HG03159 (cell line): ENCODE data around the gene CPN2.

Experiments
- ATAC-seq: cut with Tn5 transposase; IDR thresholded peaks from one replicate; pipeline ENCODE4 v1.9.1; 2021; ENCODE audit warnings: mild to moderate bottlenecking, moderate library complexity; ENCODE audit not compliant: unreplicated experiment

The CPN2 gene

DNA sequence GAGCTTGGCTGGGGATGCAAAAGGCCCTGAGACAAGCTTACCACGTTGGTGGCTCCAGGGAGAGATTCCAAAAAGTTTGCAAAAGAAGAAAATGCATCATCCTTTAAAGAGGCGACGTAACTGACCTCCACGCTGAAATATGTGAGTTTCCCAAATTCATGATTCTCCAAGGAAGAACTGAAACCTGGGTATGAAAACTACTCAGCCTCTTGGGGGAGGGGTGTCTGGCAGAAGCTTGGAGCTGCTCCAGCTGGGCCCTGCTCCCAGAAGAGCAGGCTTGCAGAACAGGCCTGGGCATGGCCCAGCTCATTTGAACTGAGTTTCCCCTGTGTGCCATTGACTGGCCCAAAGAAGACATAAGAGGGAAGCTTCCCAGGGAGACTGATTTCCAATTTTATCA lies 20.5 kb downstream of the CPN2 start:
- no peak for ATAC-seq

DNA sequence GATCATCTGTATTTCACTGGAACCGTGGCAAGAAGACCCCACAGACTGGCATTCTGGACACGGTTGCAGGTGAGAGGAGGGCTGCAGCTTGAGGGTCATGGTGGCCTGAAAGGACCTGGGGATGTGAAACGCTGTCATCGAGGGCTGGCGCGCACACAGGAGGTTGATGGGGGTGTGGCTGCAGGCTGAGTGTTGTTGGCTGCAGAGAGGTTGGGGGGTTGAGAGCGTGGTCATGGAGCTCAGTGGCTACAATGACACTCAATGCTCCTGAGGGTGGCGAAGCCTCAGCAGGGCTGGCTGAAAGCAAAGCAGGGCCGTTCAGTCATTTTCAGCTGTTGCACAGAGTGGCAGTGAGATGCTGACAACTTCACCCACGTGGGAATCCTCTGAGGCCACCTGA lies 21.0 kb downstream of the CPN2 start:
- no peak for ATAC-seq

DNA sequence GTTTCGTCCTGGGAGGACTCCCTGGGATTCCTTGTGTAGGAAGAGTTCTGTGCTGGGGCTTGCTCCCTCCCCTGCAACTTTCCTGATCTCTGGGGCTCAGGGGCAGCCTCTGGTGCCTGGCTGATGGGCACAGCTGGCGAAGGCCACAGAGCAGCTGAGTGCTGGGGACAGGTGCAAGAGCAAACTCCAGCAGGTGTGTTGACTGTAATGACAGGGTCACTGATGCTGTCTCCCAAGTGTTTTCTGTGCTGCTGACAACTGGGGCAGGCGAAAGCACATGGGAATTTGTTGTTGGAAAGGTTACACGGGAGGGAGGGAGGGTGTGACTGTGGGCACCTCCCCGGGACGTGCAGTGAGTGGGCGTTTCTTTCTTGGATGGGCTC lies 21.6 kb downstream of the CPN2 start:
- no peak for ATAC-seq

DNA sequence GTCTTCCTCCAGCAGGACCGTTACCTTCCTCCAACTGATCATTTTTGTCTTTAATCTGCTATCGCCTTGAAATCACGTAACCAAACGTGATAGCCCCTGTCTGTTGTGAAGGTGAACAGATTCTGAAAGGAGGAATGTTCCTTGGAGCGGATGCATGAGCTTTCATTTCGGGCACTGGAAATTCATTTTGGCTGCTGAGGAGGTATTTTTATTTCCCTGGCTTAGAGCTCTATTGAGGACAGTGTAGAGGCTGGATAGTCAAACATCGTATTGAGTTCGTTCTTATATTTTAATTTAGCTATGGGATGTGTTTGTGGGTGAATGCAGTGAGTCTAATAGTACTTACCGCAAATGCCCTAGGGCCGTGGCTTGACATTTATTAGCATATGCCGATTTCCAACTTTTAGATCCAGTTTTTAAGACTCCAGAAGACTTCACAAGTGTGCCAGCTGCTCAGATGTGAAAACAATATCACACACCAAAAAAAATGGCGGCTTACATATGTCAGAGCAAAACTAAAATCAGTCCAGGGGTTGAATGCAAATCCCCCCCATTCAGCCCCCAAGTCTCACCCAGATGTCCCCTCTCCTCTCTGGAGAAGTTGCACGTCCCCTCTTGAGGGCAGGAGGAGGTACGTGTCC lies 22.1 kb downstream of the CPN2 start:
- no peak for ATAC-seq

DNA sequence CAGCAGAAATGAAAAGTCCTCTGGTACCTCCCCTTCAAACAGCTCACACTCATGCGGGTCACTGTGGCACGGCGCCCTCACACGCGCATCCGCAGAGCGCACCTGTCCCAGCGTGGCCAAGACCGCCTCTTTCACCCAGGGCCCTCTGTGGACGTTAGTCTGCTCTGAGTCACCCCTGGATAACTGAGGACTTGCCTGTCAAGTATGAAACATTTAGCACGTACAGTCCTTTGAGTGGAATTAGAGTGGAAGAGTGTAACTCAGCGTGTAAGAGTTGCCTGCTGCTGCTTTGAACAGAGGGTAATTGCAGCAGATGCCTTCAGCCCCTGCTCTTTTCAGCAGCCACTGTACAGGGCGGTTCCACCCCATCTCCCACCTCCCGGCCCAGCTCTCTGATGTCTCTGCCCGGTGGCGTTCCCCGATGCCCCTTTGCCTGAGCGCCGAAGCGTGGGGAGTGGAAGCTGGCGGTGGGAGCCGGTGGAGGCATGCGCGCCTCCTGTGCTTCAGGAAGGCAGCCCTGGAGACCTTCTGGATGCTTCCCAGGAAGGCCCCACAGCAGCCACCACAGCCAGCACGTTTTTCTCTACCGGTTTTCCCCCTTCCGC lies 23.0 kb downstream of the CPN2 start:
- no peak for ATAC-seq

DNA sequence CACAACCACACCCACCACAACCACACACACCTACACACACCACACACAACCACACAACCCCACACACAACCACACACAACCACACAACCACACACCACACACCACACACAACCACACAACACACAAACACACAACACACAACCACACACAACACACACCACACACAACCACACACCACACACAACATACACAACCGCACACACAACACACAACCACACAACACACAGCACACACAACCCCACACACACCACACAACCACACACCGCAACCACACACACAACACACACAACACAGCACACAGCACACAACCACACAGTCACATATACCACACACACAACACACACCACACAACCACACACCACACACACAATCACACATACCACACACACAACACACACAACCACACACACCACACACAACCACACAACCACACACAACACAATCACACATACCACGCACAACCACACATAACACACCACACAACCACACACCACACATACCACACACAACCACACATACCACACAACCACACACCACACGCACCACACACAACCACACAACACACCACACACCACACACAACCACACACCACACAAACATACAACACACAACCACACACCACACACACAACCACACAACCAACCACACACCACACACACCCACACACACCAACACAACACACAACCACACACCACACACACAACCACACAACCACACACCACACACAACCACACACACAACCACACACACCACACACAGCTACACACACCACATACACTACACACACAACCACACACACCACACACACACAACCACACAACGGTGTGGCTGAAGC lies 23.7 kb downstream of the CPN2 start:
- no peak for ATAC-seq

DNA sequence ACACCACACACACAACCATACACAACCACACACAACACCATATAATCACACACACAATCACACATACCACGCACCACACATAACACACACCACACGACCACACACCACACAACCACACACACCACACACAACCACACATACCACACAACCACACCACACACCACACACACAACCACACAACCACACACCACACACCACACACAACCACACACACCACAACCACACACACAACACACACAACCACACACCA lies 24.2 kb downstream of the CPN2 start:
- ATAC-seq = no peak

DNA sequence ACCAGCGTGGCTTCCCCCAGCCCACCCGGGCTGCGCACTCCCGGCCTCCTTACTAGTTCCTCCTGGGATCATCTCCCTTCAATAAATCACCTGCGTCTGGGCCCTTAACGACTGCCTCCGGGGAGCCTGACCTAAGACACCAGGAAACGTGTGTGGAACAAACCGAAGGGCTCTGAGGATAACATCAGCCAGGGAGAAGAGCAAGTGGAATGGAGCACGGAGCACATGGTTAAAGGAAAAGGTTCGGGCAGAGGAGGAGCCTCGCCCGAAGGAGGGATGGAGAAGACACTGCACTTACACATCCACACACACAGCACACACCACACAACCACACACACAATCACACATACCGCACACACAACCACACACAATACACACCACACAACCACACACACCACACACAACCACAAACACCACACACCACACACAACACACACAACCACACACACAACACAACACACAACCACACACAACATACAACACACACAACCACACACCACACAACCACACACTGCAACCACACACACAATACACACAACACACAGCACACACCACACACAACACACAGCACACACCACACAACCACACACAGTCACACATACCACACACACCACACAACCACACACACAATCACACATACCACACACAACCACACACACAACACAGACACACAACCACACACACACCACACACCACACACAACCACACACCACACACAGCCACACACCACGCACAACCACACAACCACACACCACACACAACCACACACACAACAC lies 24.7 kb downstream of the CPN2 start:
- no peak for ATAC-seq

DNA sequence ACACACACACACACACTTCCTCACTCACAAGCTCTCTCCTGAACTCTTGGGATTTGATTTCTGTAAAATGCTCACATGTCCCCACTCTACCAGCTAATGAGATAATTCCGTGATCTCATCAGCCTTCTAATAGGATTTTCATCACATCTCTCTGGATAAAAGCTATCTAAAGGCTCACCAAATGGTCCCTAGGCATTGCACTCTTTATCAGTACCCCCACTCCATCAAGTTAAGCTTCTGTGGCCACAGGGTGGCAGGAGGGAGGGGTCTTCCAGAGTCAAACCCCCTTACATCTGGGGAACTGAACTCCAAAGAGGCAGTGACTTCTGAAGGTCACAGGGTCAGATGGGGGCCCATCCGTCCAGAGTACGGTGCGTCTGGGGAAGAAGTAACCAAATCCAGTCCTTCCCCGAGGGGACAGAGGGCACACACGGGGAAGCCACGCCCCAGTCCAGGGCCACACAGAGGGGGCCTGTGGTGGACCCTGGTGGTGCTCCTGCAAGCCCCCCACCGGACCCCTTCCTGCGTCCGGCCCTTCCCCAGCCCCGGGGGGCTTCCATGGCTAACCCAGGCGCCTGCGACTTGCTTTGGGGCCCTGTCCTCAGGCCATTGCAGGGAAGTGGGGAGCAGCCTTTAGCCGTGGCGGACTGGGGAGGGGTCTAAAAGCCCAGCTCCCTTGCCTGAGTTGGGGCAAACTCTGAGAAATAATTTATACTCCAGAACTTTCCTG lies 25.5 kb downstream of the CPN2 start:
- no peak for ATAC-seq

DNA sequence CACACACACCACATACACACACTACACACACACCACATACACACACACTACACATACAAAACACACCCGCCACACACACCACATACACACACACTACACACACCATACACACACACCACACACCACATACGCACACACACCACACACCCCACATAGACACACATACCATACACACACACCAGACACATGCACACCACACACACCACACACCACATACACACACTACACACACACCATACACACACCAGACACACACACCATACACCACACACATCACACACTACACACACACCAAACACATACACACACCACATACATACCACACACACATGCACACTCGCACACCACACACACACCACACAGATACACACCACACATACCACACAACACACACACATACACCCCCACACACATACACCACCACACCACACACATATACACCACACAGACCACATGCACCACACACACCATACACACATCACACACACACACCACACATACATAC lies 26.3 kb downstream of the CPN2 start:
- ATAC-seq = no peak

DNA sequence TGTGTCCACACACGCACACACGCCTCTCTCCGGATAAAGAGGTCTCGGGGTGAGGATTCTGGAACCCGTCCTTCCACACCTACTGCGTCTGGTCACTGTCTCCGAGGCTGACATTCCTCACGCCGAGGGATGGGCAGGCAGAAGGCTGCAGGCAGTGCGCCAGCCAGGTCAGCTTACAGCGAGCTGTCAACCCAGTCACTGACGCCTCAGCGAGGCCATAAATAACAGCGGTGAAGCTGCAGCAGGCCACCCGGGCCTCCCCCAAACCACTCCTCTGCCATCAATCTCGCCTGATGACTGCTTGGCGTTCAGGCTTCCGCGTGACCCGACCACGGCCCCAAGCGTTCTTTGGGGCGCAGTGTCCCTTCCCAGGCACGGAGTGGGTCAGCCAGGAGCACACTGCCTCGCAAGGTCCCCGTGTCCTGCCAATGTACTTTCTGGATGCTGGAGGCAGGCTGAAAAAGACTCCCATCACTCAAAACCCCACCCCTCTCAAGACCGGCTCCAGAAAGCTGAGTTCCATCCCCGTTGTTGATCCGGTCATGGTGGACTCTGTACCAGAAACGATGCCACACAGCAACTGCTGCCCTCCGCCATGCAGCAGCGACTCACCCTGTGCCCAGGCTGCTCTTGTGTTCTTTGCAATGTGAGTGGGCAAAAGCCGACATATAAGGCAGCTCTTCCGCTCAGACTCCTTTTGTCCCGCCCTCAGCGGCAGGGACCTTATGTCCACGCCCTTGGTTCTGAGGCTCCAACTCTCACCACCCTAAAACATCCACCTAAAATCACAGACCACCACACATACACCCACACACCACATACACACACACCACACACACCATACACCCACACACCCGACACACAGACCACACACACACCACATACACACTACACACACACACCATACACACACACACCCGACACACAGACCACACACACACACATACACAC lies 27.1 kb downstream of the CPN2 start:
- ATAC-seq = peak; percentile 64

DNA sequence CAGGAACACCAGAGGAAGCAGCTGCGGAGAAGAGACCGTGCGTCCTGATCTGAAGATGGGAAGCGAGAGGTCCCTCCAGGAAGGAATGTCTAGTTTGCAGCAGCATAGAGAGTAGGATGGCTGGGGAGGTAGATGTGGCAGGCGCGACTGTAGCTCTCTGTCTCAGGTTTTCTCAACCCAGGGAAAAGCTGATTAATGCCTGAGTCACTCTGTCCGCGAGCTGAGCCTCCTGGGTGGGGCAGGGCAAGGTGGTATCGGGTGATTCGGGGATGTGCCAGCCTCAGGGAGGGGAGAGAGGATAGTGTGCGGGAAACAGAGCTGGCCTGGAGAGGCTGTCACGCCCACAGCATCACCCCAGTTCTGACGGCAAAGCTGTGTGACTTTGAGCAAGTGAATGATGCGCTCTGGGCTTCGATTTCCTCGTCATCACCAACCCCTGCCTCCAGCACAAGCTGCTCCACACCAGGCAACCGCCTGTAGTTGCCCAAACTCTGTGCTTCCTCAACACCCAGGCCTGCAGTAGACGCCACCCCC lies 28.4 kb downstream of the CPN2 start:
- no peak for ATAC-seq

DNA sequence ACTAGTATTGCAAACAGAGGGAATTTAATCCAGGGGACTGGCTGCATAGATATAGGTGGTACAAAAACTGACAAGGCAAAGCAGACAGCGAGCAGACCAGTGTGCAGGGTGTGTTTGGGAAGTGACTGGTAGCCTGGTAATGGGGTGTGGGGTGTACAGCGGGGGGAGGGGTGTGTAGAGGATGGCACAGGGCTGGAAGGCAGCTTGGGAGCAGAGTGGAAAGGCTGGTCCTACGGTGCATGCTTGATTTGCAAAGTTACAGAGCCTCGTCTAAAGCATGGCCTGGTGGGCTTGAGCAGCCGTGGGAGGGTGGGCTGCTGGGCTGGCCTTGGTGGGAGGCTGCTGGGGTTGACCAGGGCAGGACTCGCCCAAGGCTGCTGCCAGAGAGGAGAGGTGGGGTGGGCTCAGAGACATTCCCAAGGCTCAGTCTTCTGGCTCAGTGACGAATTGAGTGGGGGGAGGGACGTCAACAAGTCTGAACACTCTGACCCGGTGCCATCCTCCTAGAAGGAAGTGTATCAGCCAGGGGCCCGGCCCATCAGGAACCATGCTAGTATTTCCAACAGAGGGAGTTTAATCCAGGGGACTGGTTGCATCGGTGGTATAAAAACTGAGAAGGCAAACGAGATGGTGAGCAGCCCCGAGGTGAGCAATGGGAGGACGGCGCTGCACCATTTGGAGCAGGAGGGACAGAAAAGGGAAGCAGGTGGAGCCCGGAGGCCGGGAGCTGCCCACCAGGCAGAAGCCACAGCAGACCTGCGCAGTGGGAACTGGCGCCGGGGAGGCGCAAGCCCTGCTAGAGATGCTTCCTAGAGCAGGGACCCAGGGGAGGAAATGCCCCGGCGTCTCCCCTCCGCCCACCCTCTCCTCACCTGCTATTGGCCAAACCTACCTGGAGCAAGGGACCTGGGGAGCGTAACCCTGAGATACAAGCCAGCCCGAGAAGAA lies 29.2 kb downstream of the CPN2 start:
- ATAC-seq = no peak

DNA sequence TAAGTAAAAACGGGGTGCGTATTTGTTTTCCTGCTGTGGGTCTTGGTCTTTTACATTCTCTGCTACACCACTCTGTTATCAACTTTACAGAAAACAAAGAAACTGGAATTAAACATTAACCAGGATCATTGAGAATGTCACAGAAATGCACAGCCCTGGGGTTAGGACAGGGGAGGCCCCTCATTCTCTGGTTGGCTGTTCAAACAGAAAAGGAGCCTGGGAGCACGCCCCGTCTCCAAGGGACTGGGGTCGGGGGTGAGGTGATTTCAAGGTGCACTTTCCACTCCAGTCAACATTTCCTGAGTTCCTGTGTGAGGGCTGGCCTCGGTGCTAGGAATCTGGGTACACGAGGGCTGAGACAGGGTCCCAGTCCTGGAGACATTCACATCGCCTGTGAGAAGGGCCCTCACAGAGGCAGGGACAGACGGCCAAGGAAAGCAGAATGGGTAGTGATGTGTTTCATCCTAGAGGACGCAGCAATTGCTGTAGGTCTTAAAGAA lies 30.3 kb downstream of the CPN2 start:
- ATAC-seq = no peak

DNA sequence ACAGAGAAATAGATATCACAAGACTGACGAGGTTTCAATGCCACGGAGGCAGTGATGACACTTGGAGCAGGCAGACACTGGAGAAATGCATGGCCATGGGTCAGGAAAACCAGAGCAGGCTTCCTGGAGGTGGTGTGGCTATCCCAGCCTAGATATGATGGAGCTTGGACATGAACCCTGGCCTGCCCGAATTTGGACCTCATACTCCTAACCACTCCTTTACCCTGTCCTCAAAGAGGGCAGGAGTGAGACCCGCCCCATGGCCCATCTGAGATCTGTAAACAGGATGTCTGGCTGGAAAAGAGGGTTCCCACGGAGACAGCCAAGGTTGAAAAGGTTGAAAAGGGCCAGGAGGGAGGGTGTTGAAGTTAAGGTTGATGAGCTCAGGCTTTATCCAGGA lies 31.0 kb downstream of the CPN2 start:
- no peak for ATAC-seq

DNA sequence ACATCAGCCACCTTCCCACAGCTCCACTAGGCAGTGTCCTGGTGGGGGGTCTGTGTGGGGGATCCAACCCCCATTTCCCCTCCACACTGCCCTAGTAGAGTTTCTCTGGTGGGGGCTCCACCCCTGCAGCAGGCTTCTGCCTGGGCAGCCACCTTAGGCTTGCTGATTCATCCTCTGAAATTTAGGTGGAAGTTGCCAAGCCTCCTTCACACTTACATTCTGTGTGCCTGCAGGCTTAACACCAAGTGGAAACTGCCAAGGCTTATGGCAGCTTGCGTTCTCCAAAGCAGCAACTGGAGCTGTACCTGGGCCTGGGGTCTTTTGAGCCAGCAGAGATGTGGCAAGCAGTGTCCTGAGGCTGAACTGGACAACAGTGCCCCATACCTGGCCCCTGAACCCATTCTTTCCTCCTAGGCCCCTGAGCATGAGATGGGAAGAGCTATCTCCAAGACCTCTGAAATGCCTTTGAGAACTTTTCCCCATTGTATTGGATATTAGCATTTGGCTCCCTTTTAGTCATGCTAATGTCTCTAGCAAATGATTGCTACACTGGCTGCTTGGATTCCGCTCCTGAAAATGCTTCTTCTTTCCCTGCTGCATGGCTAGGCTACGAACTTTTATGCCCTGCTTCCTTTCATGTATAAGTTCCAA lies 32.5 kb downstream of the CPN2 start:
- no peak for ATAC-seq

DNA sequence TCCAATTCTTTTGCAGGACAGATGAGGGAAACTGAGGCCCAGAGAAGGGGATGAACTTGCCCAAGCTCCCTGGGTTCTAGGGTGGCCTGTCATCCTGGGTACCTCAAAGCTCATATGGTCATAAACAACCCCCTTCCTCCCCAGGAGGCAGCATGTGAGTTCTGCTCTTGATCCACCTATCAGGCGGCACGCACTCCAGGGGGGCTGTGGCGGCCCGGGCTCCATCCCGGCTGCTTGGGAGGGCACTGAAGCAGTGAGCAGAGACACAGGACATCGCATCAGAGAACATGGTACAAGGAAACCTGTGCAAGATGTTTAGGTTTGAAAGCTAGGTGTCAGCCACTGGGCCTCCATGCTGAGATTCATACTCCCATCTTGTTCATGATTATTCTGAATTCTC lies 34.2 kb downstream of the CPN2 start:
- no peak for ATAC-seq

DNA sequence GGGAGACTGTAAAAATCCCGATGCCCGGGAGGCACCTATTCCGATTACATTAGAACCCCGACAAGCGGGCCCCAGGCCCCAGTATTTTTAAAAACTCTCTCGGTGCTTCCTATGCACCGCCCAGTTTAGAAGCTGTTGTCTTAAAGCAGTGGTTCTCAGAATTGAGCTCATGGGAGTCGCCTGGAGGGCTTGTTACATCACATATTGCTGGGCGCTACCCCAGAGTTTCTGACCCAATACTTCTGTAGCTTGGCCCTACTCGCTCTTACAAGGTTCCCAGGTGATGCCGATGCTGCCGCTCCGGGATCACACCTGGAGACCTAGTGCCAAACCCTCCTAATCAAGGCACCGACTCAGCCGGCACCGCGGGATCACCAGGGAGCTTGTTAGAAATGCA lies 35.2 kb downstream of the CPN2 start:
- peak; percentile 19 for ATAC-seq
